ENCODE results near the gene KLC1.
A peak's percentile ranks its signal among the peaks of the same experiment; 100 is the strongest.
"Not testable (repeated sequence)": the region's sequence is repeated elsewhere in the genome, so short reads cannot be mapped to it uniquely, and the experiment has no call there.

The KLC1 gene

DNA sequence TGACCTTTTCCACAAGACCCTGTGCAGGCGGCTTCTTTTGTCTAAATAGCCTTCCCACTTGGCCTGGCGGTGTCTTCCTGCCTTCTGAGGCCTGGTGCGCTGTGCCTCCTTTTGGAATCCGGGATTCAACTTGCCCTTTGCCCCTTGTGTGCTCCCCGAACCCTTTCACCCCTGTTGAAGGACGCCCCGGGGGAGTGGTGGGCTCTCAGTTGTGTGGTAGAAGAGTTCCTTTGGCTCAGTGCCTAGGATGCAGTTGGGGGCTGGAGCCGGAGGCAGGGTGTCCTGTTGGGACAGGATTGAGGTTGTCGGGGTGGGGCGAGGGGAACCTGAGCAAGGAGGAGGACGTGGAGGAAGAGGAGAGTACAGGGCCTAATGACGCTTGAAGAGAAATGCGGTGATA is 34.5 kb downstream of the KLC1 start:
- DNase-seq, result no peak

GRCh38 chr14:103667671-103668070 is 38.7 kb downstream of the KLC1 start:
- no peak for DNase-seq

DNA sequence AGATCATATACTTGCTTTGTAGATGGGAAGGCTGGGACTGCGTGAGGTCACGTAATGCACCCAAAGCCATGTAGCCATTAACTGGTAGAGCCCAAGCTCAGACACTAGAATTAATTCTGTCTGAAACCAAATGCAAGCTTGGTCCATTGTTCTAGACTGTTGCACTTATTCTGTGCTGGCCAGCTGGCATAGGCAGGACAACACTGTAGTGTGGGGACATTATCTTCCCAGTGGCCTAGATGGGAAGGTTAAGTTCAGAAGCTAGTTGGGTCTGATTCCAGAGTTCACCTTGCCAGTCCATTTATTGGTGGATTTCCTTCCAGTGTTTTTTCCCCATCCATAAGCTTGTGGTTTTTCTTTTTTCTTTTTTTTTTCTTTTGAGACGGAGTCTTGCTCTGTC is 39.1 kb downstream of the KLC1 start:
- DNase-seq, result no peak

GRCh38 chr14:103669370-103669769 is 40.4 kb downstream of the KLC1 start:
- no peak for DNase-seq

GRCh38 chr14:103671911-103672310 is 42.9 kb downstream of the KLC1 start:
- no peak for DNase-seq

DNA sequence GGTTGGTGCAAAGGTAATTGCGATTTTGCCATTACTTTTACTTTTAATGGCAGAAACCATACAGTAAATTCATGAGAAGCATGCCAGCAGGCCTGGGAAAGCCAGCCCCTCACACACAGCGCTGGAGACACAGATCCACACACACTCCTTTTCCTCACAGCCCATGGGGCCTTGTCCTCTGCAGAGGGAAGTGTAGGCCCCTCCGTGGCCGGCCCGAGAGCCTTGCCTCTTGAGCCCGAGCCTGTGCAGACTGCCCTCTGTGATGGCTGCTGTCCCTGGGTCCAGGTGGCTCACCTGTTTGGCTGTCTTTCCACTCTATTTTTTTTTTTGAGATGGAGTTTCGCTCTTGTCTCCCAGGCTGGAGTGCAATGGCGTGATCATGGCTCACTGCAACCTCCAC is 46.9 kb downstream of the KLC1 start:
- no peak for DNase-seq

DNA sequence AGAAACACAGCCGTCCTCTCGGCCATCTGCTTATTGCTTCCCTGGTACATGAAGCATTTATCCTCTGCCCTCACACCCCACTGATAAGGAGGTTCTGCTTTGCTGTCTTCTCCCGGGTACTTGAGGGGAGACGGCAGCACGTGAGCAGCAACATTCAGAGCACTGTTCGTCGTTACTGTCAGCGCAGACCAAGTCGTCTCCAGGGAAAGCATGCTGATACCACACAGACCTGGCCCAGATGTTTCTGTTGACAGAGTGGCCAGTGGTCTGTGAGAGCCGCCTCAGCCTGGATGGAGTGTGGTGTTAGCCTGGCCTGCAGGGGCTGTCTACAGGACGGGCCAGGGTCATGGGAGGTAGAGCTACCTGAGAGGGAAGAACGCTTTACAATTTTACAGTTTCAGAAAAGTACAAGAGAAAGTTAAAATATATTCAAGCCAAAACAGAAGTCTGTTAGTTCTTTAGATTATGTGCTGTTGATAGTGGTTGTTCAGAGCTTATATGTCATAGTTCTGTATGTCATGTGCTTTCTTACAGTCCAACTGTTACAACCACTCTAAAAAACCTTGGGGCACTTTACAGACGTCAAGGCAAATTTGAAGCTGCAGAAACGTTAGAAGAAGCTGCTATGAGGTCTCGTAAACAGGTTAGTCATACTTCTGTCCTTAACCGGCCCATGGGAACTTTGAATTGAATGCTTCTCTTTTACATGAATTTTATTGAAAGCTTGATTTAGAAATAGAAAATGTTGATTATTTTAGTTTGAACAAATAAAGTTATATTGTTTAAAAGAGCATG is 48.1 kb downstream of the KLC1 start:
- no peak for DNase-seq

- DNase-seq, result peak; percentile 86 to 88
Observed at GRCh38 chr14:103679351-103679750, 50.3 kb downstream of the KLC1 start.

- DNase-seq, result no peak
Observed at GRCh38 chr14:103680491-103681231, 51.6 kb downstream of the KLC1 start.

GRCh38 chr14:103683139-103683538 is 54.1 kb downstream of the KLC1 start:
- DNase-seq, result no peak

- DNase-seq, result no peak
Observed at GRCh38 chr14:103684471-103684870, 55.5 kb downstream of the KLC1 start.

DNA sequence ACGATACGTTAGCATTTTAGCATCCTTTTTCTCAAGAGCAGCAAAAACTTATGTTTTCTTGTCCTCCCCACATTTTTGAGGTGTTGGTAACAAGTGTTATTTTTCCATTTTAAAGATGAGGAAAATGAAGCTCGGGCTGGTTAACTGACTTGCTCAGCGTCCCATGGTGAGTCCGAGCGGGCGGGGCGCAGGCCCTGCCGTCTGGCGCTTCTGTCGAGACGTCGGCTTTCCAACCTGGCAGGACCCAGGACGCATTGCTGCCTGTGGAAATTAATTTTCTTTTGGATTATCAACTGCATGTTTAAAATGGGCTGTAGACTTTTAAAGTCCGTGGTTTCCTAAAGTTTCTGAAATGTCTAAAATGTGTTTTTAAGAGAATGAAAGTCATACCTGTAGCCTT is 55.9 kb downstream of the KLC1 start:
- DNase-seq, result no peak

GRCh38 chr14:103685276-103686211 is 56.5 kb downstream of the KLC1 start:
- no peak for DNase-seq

- DNase-seq, result no peak
Observed at GRCh38 chr14:103686831-103687485, 57.9 kb downstream of the KLC1 start.

- DNase-seq, result no peak
Observed at GRCh38 chr14:103687712-103688111, 58.7 kb downstream of the KLC1 start.

- DNase-seq, result no peak
Observed at GRCh38 chr14:103688441-103688840, 59.4 kb downstream of the KLC1 start.

GRCh38 chr14:103688906-103689902 is 60.2 kb downstream of the KLC1 start:
- DNase-seq, result no peak

DNA sequence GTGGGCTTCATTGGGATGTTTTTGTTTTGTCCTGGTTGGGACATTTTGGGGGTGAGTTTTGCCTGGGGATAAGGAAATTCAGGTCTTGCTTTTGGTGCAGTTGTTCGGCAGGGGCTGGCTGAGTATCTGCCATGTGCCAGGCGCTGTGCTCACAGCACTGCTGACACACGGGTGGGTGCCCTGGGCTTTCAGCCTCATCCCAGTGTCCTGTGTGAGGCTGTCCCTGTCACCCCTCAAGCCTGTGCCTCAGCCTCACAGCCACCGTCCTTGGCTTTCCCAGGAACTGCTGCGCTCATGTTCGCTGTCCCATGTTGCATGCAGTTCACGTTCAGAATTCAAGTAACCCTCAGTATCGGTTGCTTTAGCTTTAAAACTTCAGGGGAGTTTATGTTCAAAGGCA is 61.3 kb downstream of the KLC1 start:
- DNase-seq, result no peak

GRCh38 chr14:103691655-103692054 is 62.6 kb downstream of the KLC1 start:
- DNase-seq, result not testable (repeated sequence)

DNA sequence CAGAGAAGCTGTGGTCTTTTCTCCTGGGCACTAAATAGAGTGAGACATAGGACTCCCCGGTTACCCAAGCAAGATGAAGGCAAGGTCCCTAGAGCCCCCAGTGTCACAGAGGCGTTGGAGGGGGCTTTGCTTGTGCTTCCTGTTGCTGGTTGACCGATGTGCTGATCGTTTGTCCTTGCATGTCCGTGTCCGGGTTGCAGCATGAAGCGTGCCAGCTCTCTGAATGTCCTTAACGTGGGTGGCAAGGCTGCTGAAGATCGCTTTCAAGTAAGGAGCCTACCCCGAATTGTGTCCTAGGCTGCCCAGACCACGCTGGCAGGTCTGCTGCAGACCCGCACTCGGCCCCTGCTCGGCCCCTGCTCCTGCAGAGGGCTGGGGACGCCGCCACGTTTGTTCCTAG is 63.1 kb downstream of the KLC1 start:
- DNase-seq, result no peak

DNA sequence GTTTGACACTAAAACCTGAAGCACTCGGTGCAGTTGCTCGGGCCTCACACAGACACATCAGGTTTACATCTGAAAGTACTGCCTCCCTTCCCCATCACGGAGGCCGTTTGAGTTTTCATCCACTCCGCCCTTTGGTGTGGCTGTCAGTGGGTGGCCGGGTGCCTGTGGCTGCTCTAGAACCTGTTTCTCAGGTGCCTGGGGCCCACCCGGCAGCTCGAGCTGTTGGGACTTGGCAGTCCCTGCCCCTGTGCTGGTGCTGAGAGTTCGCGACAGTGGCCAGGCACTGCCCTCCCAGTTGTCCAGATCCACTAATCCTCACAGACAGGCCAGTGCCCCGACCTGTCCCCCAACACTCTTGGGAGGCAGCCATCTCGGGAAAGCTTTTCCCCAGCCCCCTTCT is 63.9 kb downstream of the KLC1 start:
- DNase-seq, result no peak

Data from Kasumi-1 (cell line).